ENCODE results near the gene EFTUD2. TPM values are rescaled to one million over a fixed set of nuclear protein-coding genes. Genes with fewer than 3 reads are reported as not detected.
A peak's percentile ranks its signal among the peaks of the same experiment; 100 is the strongest.

Gene EFTUD2
- polyA plus RNA-seq, 4 donors, result 101 to 120 (median 114) TPM

- no peak for DNase-seq (ENCODE audit: low read depth in 4 of 4, low spot score in 3 of 4)
Measured at GRCh38 chr17:44894642-44895041, 4.6 kb downstream of the EFTUD2 start.

- no peak for DNase-seq (ENCODE audit: low read depth in 4 of 4, low spot score in 3 of 4)
Measured at GRCh38 chr17:44892250-44892649, 7.0 kb downstream of the EFTUD2 start.

DNA sequence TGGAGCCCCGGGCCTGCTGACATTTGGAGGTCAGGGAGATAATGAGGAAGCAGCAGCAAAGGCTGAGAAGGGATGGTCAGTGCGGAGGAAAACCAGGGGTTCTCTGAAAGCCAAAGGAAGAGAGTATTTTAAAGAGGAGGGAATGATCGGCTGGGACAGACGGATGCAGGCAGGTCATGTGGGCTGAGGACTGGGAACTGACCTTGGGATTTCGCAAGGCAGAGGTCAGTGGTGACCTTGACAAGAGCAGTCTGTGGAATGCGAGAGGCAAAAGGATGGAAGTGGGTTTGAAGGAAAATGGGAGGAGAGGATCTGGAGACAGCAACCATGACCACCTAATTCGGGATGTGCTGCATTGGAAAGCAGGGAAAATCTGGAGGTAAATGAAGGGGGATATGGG lies 10.2 kb downstream of the EFTUD2 start:
- DNase-seq (ENCODE audit: low read depth in 4 of 4, low spot score in 3 of 4), result no peak

DNA sequence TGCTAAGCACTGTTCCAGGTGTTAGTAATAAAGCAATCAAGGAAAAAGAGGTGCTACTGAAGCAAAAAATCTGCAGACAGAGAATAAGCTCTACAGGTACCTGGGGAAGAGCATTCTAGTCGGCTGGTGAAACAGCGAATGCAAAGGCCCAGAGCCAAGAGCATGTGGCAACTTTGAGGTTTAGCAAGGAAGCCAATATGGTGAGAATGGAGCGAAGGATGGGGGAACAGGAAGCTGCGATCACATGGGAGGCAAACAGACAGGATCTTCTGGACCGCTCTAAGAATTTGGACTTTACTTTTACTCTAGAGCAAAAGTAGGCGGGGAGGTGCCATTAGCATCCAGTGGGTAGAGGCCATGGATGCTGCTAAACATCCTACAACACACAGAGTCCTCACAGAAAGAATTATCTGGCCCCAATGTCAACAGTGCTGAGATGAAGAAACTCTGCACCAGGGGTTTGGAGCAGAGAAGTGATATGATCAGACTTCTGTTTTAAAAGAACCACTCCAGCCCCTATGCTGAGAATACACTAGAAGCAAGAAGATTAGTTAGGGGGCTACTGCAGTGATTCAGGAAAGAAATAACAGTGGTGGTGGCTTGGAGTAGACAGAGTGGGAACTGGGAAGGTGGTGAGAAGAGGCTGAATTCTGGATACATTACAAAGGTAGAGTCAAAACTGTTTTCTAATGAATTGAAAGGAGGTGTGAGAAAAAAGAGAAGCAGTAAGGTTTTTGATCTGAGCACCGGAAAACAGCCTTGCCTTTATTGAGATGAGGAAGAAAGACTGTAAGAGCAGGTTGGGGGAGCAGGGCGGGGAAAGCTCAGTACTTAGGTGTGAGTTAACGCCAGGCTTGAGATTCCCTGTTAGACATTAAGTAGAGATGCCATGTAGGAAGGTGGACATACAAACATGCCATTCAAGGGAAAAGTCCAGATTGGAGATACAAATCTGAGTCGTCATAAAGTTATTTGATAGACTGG lies 11.0 kb downstream of the EFTUD2 start:
- DNase-seq (ENCODE audit: low read depth in 4 of 4, low spot score in 3 of 4), result no peak

DNA sequence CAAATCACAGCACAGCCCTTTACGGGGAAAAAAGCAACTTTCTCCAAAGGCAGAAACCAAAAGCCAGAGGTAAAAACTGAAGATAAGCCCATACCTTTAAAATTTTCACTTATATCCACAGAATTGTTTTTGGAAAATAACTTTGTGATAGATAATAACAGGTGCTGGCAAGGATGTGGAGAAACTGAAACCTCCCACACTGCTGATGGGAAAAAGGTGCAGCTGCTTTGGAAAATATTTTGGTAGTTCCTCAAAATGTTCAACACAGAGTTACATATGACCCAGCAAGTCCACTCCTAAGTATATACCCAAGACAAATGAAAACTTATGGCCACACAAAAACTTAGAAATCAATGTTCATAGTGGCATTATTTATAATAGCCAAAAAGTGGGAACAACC lies 12.2 kb downstream of the EFTUD2 start:
- DNase-seq (ENCODE audit: low read depth in 4 of 4, low spot score in 3 of 4), result no peak

- DNase-seq (ENCODE audit: low read depth in 4 of 4, low spot score in 3 of 4), result no peak
Measured at GRCh38 chr17:44884941-44885340, 14.3 kb downstream of the EFTUD2 start.

DNA sequence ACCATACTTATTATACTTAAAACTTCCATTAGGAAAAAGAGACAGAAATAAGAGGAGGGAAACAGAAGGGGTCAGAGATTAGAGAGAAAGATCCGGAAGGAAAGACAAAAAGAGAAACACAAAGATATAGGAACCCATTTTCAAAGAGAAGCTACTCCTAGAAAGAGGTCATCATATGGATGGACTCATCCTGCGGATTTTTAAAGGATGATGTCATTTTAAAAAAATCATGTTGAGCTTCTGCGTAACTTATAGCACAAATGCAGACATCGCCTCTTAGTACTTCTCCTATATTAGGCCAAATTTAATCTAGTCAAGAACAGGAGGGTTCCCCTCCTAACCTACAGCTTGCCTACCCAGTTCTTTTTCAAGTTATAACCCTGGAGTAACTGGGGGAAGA lies 18.1 kb downstream of the EFTUD2 start:
- no peak for DNase-seq (ENCODE audit: low read depth in 4 of 4, low spot score in 3 of 4)

DNA sequence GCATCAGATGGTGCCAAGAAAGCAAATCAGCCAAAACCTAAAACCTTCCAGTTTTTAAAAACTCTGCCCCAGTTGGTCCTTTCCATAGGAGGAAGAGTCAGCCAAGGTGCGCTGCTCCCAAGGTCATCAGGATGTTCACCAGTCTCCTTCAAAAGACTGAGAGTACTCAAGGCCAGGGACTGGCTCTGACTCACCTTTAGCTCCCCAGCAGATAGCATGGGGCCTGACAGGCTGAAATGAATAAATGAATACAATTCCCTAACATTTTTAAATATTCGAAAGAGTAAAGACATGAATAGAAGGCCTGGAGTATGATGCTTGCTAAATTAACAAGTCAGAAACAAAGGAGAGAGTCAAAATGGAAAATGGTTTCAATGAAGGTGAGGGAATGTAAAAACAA lies 19.2 kb downstream of the EFTUD2 start:
- no peak for DNase-seq (ENCODE audit: low read depth in 4 of 4, low spot score in 3 of 4)

- DNase-seq (ENCODE audit: low read depth in 4 of 4, low spot score in 3 of 4), result no peak
Measured at GRCh38 chr17:44879376-44879775, 19.9 kb downstream of the EFTUD2 start.

GRCh38 chr17:44878627-44879221 lies 20.5 kb downstream of the EFTUD2 start:
- no peak for DNase-seq (ENCODE audit: low read depth in 4 of 4, low spot score in 3 of 4)

GRCh38 chr17:44877121-44877520 lies 22.1 kb downstream of the EFTUD2 start:
- no peak for DNase-seq (ENCODE audit: low read depth in 4 of 4, low spot score in 3 of 4)

DNA sequence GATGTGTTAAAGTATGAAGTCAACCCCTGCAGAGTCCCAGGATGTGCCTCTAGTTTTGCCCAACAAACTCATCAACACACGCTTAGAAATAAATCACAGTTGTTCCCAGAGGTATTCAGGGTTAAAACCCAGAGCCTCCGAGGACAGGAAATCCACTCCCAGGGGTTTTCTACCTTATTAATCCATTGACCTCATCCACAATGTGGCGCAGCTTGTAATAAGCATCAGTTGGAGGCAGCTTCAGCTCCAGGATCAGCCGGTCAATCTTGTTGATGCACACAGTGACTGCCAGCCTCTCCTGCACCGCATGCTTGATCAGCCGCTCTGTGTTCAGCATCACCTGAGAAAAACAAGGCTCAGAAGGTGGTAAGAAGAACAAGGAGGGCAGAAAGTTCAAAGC lies 23.5 kb downstream of the EFTUD2 start:
- no peak for DNase-seq (ENCODE audit: low read depth in 4 of 4, low spot score in 3 of 4)

DNA sequence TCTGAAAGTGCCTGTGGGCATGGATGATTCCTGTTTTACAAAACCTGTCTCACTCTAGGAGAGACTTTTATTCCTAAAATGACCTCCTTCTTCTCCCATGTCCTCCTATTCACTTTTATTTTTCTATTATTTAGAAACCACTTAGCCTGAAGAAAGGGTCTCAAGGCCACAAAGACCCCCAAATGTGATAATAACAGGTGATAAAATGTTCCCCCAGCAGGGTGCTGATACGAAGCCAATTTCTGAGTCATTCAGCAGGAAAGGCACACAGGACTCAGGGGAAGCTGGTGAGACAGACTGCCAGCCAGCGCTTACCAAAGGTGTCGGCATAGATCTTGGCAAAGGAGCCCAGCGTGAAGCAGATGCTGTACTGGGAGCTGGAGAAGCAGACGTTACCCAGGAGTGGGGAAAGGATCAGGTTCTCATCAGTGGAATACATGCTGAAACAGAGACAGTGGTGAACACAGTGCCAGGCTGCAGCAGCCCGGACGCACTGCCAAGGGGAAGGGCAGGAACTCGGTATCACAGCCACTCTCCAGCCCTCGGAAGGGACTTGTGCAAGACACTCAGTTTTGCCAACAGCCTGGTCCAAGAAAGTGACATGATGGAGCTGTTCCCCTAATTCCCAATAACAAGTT lies 27.0 kb downstream of the EFTUD2 start:
- no peak for DNase-seq (ENCODE audit: low read depth in 4 of 4, low spot score in 3 of 4)

GRCh38 chr17:44871556-44871955 lies 27.7 kb downstream of the EFTUD2 start:
- no peak for DNase-seq (ENCODE audit: low read depth in 4 of 4, low spot score in 3 of 4)

DNA sequence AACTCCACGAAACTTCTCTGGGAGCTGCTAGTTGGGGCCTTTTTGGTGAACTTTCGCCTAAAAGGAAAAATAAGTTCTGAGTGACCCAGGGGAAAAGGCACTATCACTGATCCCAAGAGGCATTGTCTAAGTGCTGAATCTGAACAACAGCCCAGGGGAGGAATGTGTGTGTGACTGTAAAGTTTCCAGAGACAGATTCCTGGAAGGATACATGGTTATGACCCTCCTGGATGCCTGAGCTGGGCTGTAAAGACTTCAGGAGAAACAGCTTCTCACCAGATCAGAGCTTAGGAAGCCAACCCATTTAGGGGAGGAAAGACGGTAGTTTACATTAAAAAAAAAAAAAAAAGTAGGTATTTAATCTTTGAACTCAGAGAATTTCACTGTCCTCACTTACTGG lies 31.4 kb downstream of the EFTUD2 start:
- no peak for DNase-seq (ENCODE audit: low read depth in 4 of 4, low spot score in 3 of 4)

DNA sequence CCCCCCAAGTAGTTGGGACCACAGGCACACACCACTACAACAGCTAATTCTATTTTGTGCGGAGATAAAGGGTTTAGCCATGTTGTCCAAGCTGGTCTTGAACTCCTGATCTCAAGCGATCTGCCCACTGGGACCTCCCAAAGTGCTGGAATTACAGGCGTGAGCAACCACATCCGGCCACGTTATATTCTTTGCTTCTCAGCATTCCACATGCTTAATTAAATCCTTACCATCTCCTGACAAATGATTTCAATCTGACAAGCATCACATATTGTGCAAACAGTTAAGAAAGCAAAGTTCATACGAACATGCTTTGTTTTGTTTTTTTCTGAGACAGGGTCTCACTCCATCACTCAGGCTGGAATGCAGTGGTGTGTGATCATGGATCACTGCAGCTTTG lies 33.3 kb downstream of the EFTUD2 start:
- no peak for DNase-seq (ENCODE audit: low read depth in 4 of 4, low spot score in 3 of 4)

GRCh38 chr17:44865231-44865660 lies 34.0 kb downstream of the EFTUD2 start:
- peak; percentile 58 to 68 (median 66) for DNase-seq (ENCODE audit: low read depth in 4 of 4, low spot score in 3 of 4)

DNA sequence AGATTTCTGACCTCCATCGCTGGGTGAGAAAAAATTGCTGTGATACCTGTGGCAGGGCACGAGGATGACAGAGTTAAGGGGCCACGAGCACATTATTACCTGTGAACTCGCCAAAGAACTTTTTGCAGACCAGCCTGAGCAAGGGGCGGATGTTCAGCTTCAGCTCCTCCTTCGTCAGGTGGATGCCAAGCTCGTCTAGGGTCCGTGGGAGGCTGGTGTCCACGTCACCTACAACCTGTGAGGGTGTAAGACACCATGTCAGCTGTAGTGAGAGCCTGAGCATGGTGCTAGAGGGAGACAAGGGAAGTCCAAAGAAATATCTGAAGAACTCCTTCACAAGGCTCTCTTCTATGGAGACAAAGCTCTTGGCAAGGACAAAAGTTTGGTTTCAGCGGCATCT lies 34.4 kb downstream of the EFTUD2 start:
- DNase-seq (ENCODE audit: low read depth in 4 of 4, low spot score in 3 of 4), result no peak

GRCh38 chr17:44863061-44863918 lies 36.0 kb downstream of the EFTUD2 start:
- DNase-seq (ENCODE audit: low read depth in 4 of 4, low spot score in 3 of 4), result no peak

DNA sequence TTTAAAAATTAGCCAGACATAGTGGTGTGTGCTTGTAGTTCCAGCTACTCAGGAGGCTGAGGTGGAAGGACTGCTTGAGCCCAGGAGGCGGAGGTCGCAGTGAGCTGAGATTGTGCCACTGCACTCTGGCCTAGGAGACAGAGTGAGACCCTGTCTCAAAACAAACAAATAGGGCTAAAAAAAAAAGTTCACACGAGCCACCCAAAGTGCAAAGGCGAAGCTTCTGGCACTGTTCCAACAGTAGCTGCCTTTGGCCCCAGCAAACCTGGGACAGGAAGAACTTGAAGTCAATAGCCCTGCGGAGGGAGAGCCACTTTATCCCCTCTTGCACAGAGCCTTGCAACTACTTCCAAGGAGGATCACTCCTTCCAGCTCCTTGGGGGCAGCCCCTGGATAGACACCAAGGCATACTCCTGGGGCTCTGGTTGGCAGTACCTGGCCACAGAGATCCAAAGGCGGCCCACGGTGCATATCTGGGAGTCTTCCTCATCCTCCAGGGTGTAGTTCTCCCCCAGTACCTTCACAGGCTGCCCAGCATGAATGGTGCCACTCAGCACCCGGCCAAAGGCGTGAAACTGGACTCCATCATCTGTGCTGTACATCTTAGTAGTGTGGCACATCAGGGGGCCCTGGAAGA lies 36.8 kb downstream of the EFTUD2 start:
- no peak for DNase-seq (ENCODE audit: low read depth in 4 of 4, low spot score in 3 of 4)
